Left lung (tissue), 10 donors: ENCODE results near the gene EN2. TPM values are rescaled to one million over a fixed set of nuclear protein-coding genes. Genes with fewer than 3 reads are reported as not detected.

Experiments
- ATAC-seq: fragments of 200-7000 bp; cut with Tn5 transposase; one replicate; pipeline ENCODE4 v1.9.1; 2020; ENCODE audit warnings: moderate library complexity
- DNase-seq, 4 donors: peaks; one replicate each; pipeline ENCODE4 v3.0.0-alpha.2; 2013 to 2020
- H3K27ac ChIP-seq, 2 donors: fragments of 200-600 bp; sonication (generic) in 1 of 2; one replicate each; pipeline versions ENCODE4 v1.5.0 to v1.8.0; 2020 to 2021
- H3K27me3 ChIP-seq, 2 donors: fragments of 200-600 bp; sonication (generic) in 1 of 2; one replicate each; pipeline versions ENCODE4 v1.5.0 to v1.8.0; 2020 to 2021
- H3K36me3 ChIP-seq, 2 donors: fragments of 200-600 bp; sonication (generic) in 1 of 2; one replicate each; pipeline versions ENCODE4 v1.5.0 to v1.8.0; 2020 to 2021
- H3K4me1 ChIP-seq, 2 donors: fragments of 200-600 bp; one replicate each; pipeline ENCODE4 v1.8.0; 2021
- H3K4me3 ChIP-seq, 2 donors: fragments of 200-600 bp; sonication (generic) in 1 of 2; one replicate each; pipeline versions ENCODE4 v1.5.0 to v1.8.0; 2020 to 2021; ENCODE audit warnings: mild to moderate bottlenecking in 1 of 2
- H3K9me3 ChIP-seq, 2 donors: fragments of 200-600 bp; sonication (generic) in 1 of 2; one replicate each; pipeline versions ENCODE4 v1.5.0 to v1.8.0; 2020 to 2021
- intact Hi-C, 2 donors: fragments of 100-400 bp; cut with DNase I; formaldehyde crosslinking; loops; one replicate each; pipeline versions ENCODE4 v1.11.2 to v1.14.2; 2022
- polyA plus RNA-seq, 6 donors: library from polyadenylated mRNA; unstranded; fragments of 120-200 nt; gene quantifications; one replicate each; pipeline ENCODE4 v1.2.1, GENCODE V29; 2013; ENCODE audit not compliant: insufficient read length in 6 of 6
- total RNA-seq, 2 donors: library from RNA; stranded (reverse); fragmentation: NEBNext Ultra II Directional; extraction: Animal tissue kit (Norgen Biotek cat#: 25700); gene quantifications; one replicate each; pipeline ENCODE4 v1.2.1, GENCODE V29; 2021
- TF ChIP-seq, protein P1 (sequence below), 2 donors: fragments of 200-600 bp; sonication (generic) in 1 of 2; IDR thresholded peaks; one replicate each; pipeline versions ENCODE4 v1.5.0 to v1.8.0; 2021; ENCODE audit warnings: antibody characterized with exemption in 2 of 2
- donor health status: DM: no; HTN: yes; CAD: no.
- donor health status: DM: no; HTN: no; CAD: no.

Gene EN2
- total and polyA plus RNA-seq, 8 donors = not detected

- intact Hi-C loops = no loop called here
- peaks cover 0 to 11% of the 10 kb centered on the region in 2 donors for H3K4me1 ChIP-seq
- H3K4me3 ChIP-seq = no peak overlapping the region
- no peaks in the 10 kb centered on the region for H3K36me3 ChIP-seq
- TF ChIP-seq, protein P1, sequence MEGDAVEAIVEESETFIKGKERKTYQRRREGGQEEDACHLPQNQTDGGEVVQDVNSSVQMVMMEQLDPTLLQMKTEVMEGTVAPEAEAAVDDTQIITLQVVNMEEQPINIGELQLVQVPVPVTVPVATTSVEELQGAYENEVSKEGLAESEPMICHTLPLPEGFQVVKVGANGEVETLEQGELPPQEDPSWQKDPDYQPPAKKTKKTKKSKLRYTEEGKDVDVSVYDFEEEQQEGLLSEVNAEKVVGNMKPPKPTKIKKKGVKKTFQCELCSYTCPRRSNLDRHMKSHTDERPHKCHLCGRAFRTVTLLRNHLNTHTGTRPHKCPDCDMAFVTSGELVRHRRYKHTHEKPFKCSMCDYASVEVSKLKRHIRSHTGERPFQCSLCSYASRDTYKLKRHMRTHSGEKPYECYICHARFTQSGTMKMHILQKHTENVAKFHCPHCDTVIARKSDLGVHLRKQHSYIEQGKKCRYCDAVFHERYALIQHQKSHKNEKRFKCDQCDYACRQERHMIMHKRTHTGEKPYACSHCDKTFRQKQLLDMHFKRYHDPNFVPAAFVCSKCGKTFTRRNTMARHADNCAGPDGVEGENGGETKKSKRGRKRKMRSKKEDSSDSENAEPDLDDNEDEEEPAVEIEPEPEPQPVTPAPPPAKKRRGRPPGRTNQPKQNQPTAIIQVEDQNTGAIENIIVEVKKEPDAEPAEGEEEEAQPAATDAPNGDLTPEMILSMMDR (IDR thresholded peaks at IDR 0.05) = no peak
- peak; percentile 66 for ATAC-seq
- no peaks in the 10 kb centered on the region for H3K9me3 ChIP-seq
- peaks cover 68 to 96% of the 10 kb centered on the region in 2 donors for H3K27me3 ChIP-seq
- no peak overlapping the region for H3K27ac ChIP-seq
- DNase-seq = no peak
Measured at GRCh38 chr7:155448632-155449007, 9.3 kb upstream of the EN2 start.

DNA sequence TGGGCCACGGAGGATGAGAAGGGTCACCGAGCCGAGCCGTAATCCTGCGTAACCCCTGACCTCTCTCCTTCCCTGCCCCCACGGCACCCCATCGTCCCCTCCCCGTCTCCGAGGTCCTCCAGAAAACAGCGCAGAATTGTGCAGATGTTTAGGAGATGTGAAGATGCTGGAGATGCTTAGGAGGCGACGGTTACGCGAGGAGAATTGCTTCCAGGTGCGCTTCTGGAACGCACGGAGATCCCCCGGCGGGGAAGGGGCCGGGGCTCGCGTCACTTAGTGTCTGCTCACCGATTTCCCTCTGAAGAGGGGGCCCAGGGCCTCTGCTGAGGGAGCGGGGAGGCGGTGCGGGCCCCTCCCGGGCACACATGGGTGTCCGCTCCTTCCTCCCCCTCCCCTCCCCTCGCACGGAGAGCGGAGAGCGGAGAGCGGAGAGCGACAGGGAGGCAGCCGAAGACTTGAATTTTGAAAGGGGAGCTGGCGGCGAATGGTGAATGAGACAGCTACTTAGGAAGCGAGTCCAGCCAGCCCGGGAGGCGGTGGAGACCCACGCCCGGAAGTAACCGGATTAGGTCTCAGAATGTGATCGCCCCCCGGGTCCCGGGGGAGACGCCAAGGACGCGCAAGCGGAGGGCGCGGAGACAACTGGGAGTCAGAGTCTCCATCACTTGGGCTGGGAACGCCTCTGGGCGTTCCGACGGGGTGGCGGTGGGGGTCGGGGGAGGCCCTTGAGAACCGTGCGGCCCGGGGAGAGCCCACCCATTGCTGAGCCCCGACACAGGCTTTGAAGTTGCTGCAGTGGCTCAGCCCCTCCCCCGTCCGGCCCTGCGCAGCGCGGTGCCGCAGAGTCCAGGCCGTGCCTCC lies 8.7 kb upstream of the EN2 start:
- H3K4me3 ChIP-seq = no peak overlapping the region
- intact Hi-C loops = no loop called here
- ATAC-seq (no peak), DNase-seq (no peak)
- H3K9me3 ChIP-seq = no peaks in the 10 kb centered on the region
- H3K4me1 ChIP-seq = peaks cover 0 to 11% of the 10 kb centered on the region in 2 donors
- peaks cover 74 to 96% of the 10 kb centered on the region in 2 donors for H3K27me3 ChIP-seq
- H3K36me3 ChIP-seq = no peaks in the 10 kb centered on the region
- TF ChIP-seq, protein P1 (IDR thresholded peaks at IDR 0.05) = no peak
- H3K27ac ChIP-seq = no peak overlapping the region

GRCh38 chr7:155449869-155450557 lies 7.9 kb upstream of the EN2 start:
- ATAC-seq = no peak
- peaks cover 0 to 15% of the 10 kb centered on the region in 2 donors for H3K4me1 ChIP-seq
- H3K4me3 ChIP-seq = no peak overlapping the region
- peaks cover 82 to 99% of the 10 kb centered on the region in 2 donors for H3K27me3 ChIP-seq
- DNase-seq = no peak
- H3K36me3 ChIP-seq = no peaks in the 10 kb centered on the region
- H3K9me3 ChIP-seq = no peaks in the 10 kb centered on the region
- TF ChIP-seq, protein P1 (IDR thresholded peaks at IDR 0.05) = no peak
- H3K27ac ChIP-seq = no peak overlapping the region
- intact Hi-C loops = no loop called here

- H3K27ac ChIP-seq = no peak overlapping the region
- H3K36me3 ChIP-seq = no peaks in the 10 kb centered on the region
- DNase-seq = no peak
- intact Hi-C loops = no loop called here
- H3K9me3 ChIP-seq = no peaks in the 10 kb centered on the region
- peaks cover 87 to 99% of the 10 kb centered on the region in 2 donors for H3K27me3 ChIP-seq
- H3K4me1 ChIP-seq = peaks cover 0 to 15% of the 10 kb centered on the region in 2 donors
- ATAC-seq = no peak
- TF ChIP-seq, protein P1 (IDR thresholded peaks at IDR 0.05) = no peak
- no peak overlapping the region for H3K4me3 ChIP-seq
Measured at GRCh38 chr7:155450558-155450969, 7.4 kb upstream of the EN2 start.
